Measurements from ENCODE around the gene RDX. TPM values are rescaled to one million over a fixed set of nuclear protein-coding genes. Genes with fewer than 3 reads are reported as not detected.
A peak's percentile ranks its signal among the peaks of the same experiment; 100 is the strongest.

Gene RDX
- polyA plus RNA-seq, 1 donor = 51.6 TPM

DNA sequence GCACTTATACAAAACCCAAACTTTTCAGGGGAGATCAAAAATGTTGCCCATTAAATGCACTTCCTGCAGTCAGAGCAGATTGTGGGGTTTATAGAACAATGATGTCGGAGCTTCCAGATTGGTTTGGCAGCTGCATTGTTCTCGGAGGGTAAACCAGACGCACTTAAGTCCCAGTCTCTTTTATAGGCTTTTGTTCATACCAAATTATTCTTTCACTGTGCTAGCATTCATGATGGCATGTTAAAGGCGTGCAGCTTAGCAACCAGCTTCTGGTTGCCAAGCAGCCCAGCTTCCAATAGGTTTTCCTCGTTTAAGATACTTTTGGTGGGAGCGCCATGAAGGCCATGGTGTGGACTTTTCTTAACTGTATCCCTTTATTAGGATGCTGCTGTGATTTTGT lies 162.3 kb downstream of the RDX start:
- no peak for DNase-seq
- peaks cover 14% of the 10 kb centered on the region for H3K4me1 ChIP-seq (ENCODE audit: control insufficient read depth, insufficient read depth, low read length)
- H3K27ac ChIP-seq (ENCODE audit: low read length) = no peak overlapping the region
- H3K36me3 ChIP-seq (ENCODE audit: control insufficient read depth, insufficient read depth, low read length) = peaks cover 11% of the 10 kb centered on the region
- WGBS (ENCODE audit: insufficient coverage, low lambda C conversion rate) = no CpG with 5 or more reads among the region's 6 CpGs
- H3K4me3 ChIP-seq (ENCODE audit: low read length) = no peak overlapping the region
- H3K9me3 ChIP-seq (ENCODE audit: control insufficient read depth, low read depth, low read length) = no peaks in the 10 kb centered on the region
- no peaks in the 10 kb centered on the region for H3K27me3 ChIP-seq (ENCODE audit: control insufficient read depth, insufficient read depth, low read length)

DNA sequence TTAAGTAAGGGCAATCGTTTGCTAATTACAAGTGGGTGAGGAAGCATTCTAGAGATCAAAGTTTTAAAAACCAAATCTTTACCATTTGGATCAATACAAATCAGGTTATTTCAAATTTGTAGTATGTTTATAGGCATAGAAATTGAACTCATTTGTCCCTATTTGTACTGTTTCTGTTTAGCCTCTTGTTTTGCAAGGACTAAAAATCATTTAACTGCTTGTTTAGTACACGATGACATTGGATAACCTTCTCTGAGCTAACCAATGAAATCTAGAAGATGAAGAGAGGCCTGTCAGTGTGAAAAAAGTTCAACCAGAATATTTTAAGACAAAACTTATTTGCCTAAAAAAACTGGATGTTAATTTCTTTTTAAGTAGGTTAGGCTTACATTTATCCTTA lies 163.3 kb downstream of the RDX start:
- H3K27me3 ChIP-seq (ENCODE audit: control insufficient read depth, insufficient read depth, low read length) = no peaks in the 10 kb centered on the region
- H3K4me1 ChIP-seq (ENCODE audit: control insufficient read depth, insufficient read depth, low read length) = peaks cover 16% of the 10 kb centered on the region
- no peak overlapping the region for H3K4me3 ChIP-seq (ENCODE audit: low read length)
- 80% methylated on average over 2 of the region's 2 CpGs for WGBS (ENCODE audit: insufficient coverage, low lambda C conversion rate)
- no peak for DNase-seq
- H3K27ac ChIP-seq (ENCODE audit: low read length) = peak overlapping the region; percentile 75
- peaks cover 7% of the 10 kb centered on the region for H3K36me3 ChIP-seq (ENCODE audit: control insufficient read depth, insufficient read depth, low read length)
- no peaks in the 10 kb centered on the region for H3K9me3 ChIP-seq (ENCODE audit: control insufficient read depth, low read depth, low read length)

DNA sequence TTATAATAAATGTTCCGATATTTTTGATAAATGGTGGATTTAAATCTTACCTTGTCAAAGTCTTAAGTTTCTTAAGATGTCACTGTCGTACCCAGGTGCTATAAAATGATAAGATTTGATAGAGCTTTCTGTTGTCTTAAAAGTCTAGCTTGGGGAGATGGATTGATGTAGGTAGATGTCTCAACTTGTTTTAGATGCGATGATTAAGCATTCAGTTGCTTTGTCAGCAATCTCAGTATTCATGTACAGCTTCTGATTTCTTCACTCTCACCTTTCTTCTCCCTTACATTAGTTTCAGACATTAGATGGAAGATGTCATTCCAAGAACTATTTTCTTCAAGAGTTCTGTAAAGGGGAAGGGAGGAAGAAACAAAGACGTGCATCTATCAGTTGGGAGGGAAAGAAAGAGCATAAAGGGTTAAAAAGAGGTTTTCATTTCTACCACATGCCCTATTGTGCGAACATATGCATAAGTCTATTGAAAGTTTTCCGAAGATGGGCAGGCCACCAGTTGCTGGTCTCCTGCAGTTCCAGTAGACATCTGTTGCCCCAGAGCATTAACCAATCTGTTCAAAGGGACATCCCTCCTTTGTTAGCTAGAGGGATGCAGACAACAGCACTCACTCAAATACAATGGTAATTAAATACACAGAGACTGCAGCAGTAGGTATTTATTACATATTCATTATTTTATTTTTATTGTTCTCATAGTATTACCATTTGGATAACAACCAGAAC lies 164.9 kb downstream of the RDX start:
- Histone ChIP-seq H3K9me3 (ENCODE audit: control insufficient read depth, low read depth, low read length) (no peaks in the 10 kb centered on the region), H3K27me3 (ENCODE audit: control insufficient read depth, insufficient read depth, low read length) (no peaks in the 10 kb centered on the region), H3K4me3 (ENCODE audit: low read length) (peak overlapping the region; percentile 20), H3K4me1 (ENCODE audit: control insufficient read depth, insufficient read depth, low read length) (peaks cover 25% of the 10 kb centered on the region), H3K27ac (ENCODE audit: low read length) (peak overlapping the region; percentile 75), H3K36me3 (ENCODE audit: control insufficient read depth, insufficient read depth, low read length) (peaks cover under 1% of the 10 kb centered on the region)
- DNase-seq = peak in 1 of 2 donors; percentile 45
- 65% methylated on average over 3 of the region's 6 CpGs for WGBS (ENCODE audit: insufficient coverage, low lambda C conversion rate)

DNA sequence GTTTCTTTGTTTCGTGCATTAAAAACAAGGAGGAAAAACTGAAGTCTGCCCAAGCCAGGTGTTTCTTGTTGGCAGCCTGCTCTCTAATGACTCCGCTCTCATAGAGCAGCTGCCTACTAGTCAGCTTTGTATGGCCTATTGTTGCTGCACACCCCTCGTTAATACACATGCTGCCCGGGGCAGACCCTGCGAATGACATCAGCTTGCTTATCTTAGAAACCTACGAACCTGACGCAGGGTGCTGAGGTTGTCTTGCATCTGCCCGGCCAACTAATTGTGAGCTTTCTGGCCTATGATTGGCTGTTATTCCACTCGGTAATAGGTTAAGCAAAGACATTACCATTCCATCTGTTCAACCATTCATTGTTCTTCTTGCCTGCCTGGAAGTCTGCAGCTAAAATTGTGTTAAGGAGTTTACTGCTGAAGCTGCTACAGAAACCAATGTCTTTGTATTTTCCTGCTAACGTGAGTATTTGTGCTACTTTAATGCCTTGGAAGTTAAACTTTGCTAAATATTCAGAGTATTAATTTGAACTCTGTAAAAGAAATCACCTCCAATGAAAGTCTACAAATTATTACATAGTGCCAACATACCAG lies 165.7 kb downstream of the RDX start:
- Histone ChIP-seq H3K4me3 (ENCODE audit: low read length) (peak overlapping the region; percentile 20), H3K4me1 (ENCODE audit: control insufficient read depth, insufficient read depth, low read length) (peaks cover 31% of the 10 kb centered on the region), H3K9me3 (ENCODE audit: control insufficient read depth, low read depth, low read length) (no peaks in the 10 kb centered on the region), H3K27ac (ENCODE audit: low read length) (peak overlapping the region; percentile 75), H3K27me3 (ENCODE audit: control insufficient read depth, insufficient read depth, low read length) (no peaks in the 10 kb centered on the region), H3K36me3 (ENCODE audit: control insufficient read depth, insufficient read depth, low read length) (no peaks in the 10 kb centered on the region)
- 33% methylated on average over 2 of the region's 10 CpGs for WGBS (ENCODE audit: insufficient coverage, low lambda C conversion rate)
- DNase-seq = peak; percentile 86 to 94

DNA sequence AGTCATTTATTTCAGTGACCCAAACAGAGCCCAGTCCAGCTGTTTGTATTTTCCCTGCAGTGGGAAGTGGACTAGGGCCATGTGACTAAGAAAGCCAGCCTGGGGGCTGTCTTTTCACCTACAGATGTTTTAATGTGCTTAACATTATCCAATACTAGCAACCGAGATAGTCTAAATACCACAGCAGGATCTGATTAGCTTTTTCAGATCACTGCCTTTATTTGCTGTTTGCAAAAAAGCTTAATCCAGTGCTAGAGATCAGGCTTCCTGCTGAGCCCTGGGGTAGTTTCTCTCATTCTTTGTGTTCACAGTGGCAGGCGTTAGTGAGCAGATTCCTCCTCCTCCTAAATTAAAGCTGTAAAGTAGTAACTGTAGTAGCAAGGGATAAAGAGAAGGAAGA lies 168.3 kb downstream of the RDX start:
- H3K36me3 ChIP-seq (ENCODE audit: control insufficient read depth, insufficient read depth, low read length) = no peaks in the 10 kb centered on the region

GRCh38 chr11:110126936-110127335 lies 169.5 kb downstream of the RDX start:
- Histone ChIP-seq H3K4me3 (ENCODE audit: low read length) (no peak overlapping the region), H3K36me3 (ENCODE audit: control insufficient read depth, insufficient read depth, low read length) (no peaks in the 10 kb centered on the region), H3K9me3 (ENCODE audit: control insufficient read depth, low read depth, low read length) (no peaks in the 10 kb centered on the region), H3K27ac (ENCODE audit: low read length) (peak overlapping the region; percentile 49), H3K27me3 (ENCODE audit: control insufficient read depth, insufficient read depth, low read length) (no peaks in the 10 kb centered on the region), H3K4me1 (ENCODE audit: control insufficient read depth, insufficient read depth, low read length) (peaks cover 29% of the 10 kb centered on the region)
- WGBS (ENCODE audit: insufficient coverage, low lambda C conversion rate) = 100% methylated on average over 2 of the region's 4 CpGs
- DNase-seq = no peak

More for the DNA sequence above, 168.3 kb downstream of the RDX start:
- Histone ChIP-seq H3K9me3 (ENCODE audit: control insufficient read depth, low read depth, low read length) (no peaks in the 10 kb centered on the region), H3K27ac (ENCODE audit: low read length) (peak overlapping the region; percentile 49), H3K4me3 (ENCODE audit: low read length) (no peak overlapping the region), H3K27me3 (ENCODE audit: control insufficient read depth, insufficient read depth, low read length) (no peaks in the 10 kb centered on the region), H3K4me1 (ENCODE audit: control insufficient read depth, insufficient read depth, low read length) (peaks cover 31% of the 10 kb centered on the region)
- no CpG with 5 or more reads among the region's 2 CpGs for WGBS (ENCODE audit: insufficient coverage, low lambda C conversion rate)
- DNase-seq = peak in 1 of 2 donors; percentile 32

GRCh38 chr11:110125632-110126031 lies 170.8 kb downstream of the RDX start:
- Histone ChIP-seq H3K27ac (ENCODE audit: low read length) (peak overlapping the region; percentile 69), H3K36me3 (ENCODE audit: control insufficient read depth, insufficient read depth, low read length) (no peaks in the 10 kb centered on the region), H3K4me1 (ENCODE audit: control insufficient read depth, insufficient read depth, low read length) (peaks cover 17% of the 10 kb centered on the region), H3K9me3 (ENCODE audit: control insufficient read depth, low read depth, low read length) (no peaks in the 10 kb centered on the region), H3K27me3 (ENCODE audit: control insufficient read depth, insufficient read depth, low read length) (no peaks in the 10 kb centered on the region), H3K4me3 (ENCODE audit: low read length) (no peak overlapping the region)
- DNase-seq = peak; percentile 85 to 91
- WGBS (ENCODE audit: insufficient coverage, low lambda C conversion rate) = 60% methylated on average over 1 of the region's 4 CpGs

Other genes with a start within 250 kb of the RDX start
- gene ZC3H12C, start 203.2 kb downstream of the RDX start, polyA plus RNA-seq = 20.0 TPM
- 32.4 TPM for gene FDX1, start 133.3 kb upstream of the RDX start, polyA plus RNA-seq